GM19023 (cell line): ENCODE measurements around the gene RIPK1.
"Not testable (repeated sequence)": the region's sequence is repeated elsewhere in the genome, so short reads cannot be mapped to it uniquely, and the experiment has no call there.

ENCODE experiments used
- ATAC-seq: cut with Tn5 transposase; IDR thresholded peaks from one replicate; pipeline ENCODE4 v1.9.1; 2021; ENCODE audit warnings: mild to moderate bottlenecking, moderate library complexity; ENCODE audit not compliant: unreplicated experiment

Gene RIPK1

GRCh38 chr6:3068329-3069214 is at the start of gene RIPK1:
Gene RIPK1 (plus strand): TSS chr6:3068494. CDS start chr6:3076824, 8,330 bp downstream.
- ATAC-seq, result peak; percentile 80

DNA sequence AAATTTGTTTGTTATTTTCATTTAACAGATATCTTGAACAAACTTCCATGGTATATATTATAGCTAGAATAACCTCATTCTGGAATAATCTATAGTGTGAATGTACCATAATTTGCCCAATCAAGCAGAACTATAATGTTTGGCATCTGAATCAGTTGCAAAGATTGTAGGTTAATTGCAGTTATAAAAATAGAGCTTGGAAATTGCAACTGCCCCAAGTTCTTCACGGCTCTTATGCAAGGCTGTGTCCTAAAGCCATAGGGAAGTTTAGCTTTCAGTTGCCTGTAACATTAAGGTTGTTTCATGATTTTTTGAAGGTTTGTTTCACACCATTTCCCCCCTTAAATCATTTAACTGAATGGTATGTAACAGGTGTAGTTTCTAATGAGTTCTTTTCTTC is 49.2 kb upstream of the RIPK1 start:
- no peak for ATAC-seq

- no peak for ATAC-seq
Measured at GRCh38 chr6:3019749-3020320, 48.5 kb upstream of the RIPK1 start.

DNA sequence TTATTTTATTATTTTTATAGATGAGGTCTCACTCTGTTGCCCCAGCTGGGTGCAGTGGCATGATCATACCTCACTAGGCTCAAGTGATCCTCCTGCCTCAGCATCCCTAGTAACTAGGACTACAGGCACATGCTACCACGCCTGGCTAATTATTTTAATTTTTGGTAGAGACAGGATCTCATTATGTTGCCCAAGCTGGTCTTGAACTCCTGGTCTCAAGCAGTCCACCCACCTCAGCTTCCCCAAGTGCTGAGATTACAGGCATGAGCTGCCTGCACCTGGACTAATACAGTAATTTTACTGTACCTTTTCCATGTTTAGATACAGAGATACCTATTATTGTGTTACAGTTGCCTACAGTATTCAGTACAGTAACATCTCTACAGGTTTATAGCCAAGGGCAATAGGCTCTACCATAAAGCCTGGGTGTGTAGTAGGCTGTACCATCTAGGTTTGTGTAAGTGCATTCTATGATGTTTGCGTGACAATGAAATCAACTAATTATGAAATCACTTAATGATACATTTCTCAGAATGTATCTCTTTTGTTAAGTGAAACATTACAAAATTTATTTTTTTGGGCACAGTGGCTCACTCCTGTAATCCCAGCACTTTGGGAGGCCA is 47.2 kb upstream of the RIPK1 start:
- not testable (repeated sequence) for ATAC-seq

- ATAC-seq, result no peak
Measured at GRCh38 chr6:3022765-3023662, 45.3 kb upstream of the RIPK1 start.

DNA sequence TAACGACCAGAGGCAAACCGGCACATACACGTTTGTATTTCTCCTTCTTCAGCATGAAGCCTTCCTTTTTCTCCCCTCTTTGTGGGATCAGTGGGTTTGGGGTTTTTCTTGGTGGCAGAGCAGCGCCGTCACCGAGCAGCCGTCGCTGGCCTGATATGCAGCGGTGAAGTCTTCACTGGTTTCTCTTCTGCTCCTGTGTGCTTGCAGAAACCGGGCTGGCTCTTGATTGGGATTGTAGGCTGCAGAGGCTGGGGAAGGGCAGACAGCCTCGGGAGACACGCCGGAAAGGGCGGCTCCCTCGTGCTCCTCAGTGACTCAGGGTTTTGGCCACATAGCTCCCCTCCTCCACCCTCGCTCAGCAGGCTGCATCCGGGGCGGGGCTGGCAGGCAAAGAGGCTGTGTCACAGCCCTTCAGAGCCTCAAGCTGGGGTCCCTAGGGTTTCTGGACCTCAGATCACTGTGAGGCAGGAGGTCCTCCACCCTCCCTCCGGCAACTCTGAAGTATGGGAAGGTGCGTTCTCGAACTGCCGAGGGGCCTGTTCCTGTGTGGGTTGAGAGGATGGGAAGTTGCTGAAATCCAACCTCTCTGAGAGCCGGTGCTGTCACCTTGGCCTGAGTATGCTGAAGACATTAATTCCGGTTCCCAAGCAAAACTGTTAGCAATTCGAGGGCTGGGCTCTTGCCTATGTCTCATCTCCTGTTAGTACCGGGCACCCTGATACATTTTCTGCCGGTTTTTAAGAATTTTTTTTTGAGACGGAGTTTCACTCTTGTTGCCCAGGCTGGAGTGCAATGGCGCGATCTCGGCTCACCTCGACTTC is 44.4 kb upstream of the RIPK1 start:
- peak; percentile 82 for ATAC-seq

DNA sequence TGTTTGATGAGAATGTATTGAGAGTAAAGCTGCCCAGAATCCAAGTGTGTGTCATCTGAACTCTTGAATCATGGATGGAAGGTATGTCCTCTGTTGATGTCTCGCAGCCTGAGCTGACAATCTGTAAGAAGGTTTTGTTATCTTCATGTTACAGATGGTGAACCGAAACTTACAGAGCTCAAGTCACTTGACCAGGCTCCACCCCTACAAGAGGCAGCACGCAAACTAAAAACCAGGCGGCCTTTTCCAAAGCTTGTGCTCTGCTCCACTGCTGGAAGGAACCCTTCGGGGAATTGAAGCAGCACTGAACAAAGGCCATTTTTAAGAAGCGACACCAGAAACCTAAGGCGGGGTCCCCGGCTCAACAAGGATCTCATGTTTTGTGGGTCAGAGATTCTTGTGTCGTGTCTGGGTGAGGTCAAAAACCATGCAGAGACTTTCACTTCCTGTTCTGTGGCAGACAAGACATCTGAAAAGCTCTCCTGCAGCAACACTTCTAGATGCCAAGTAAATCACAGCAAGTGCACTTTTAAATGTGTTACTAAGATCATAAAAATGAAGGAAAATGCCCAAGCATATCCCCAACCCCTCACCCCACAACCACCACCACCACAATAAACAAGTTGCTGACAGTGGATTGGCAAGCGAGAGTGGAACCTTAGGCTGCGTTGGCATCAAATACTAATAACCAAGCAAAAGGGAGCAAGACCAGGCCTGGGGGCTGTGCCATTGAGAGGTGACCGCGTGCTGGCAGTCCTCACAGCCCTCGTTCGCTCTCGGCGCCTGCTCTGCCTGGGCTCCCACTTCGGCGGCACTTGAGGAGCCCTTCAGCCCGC is 41.3 kb upstream of the RIPK1 start:
- no peak for ATAC-seq

DNA sequence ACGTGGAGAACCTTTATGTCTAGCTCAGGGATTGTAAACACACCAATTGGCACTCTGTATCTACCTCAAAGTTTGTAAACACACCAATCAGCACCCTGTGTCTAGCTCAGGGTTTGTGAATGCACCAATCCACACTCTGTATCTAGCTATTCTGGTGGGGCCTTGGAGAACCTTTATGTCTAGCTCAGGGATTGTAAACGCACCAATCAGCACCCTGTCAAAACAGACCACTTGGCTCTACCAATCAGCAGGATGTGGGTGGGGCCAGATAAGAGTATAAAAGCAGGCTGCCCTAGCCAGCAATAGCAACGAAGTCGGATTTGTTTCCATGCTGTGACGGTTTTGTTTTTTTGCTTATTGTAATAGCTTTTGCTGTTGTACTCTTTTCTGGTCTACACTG is 40.1 kb upstream of the RIPK1 start:
- ATAC-seq, result not testable (repeated sequence)

DNA sequence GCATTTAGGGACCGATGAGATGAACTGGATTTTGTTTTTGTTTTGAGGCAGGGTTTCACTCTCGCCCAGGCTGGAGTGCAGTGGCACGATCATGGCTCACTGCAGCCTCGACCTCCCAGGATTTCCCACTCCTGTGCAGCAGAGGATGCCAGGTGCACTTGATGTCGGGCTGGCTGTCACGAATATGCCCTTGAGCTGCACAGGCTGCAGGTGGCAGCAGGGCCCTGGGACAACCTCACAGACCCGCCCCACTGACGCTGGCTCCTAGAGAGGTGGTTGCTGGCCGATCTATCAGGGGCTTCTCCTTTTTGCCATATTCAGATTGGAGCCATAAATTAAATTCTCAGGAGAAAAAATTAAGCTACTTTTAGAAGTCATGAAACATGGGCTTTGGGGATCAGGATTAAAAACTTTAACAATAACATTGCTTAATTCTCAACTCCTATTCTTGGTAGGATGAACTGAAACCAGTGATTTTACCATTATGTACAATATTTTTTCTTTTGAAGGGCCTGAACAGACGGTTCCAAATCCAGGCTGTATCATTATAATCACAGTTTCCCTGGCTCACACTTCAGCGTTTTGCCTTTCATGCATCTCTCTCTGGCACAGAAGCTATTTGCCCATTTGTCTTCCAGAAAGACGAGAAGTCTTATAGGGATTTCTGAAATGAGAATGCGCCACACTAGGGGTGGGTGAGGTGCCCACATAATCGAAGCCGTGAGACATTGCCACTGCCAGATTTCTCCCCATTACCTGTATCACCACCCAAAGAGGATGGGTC is 36.2 kb upstream of the RIPK1 start:
- ATAC-seq, result no peak

DNA sequence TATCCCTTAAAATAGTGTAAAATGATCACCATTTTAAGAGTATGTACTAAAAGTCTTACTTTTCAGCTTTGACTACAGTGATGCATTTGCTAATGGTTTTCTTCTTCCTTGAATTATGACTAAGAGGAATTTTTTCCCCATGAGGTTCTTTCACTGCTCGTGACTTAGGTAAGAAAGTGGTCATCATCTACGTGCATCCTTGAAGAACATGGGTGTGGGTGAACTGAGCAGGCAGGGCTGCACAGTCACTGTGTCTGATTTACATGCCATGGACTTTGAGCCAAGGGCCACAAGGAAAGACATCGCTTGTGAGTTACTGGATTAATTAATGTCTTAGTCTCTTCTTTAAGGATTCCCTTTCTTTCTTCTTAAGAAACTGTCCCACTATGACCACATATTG is 35.3 kb upstream of the RIPK1 start:
- no peak for ATAC-seq

GRCh38 chr6:3033652-3034051 is 34.6 kb upstream of the RIPK1 start:
- ATAC-seq, result no peak

DNA sequence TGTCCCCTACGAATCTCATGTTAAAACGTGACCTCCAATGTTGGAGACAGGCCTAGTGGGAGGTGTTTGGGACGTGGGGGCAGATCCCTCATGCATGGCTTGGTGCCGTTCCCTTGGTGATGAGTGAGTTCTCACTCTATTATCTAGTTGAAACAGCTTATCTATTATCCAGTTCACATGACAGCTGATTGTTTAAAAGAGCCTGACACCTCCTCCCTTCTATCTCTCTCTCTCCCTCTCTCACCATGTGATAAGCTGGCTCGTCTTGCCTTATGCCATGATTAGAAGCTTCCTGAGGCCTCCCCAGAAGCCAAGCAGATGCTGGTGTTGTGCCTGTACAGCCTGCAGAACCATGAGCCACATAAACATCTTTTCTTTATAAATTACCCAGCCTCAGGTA is 32.9 kb upstream of the RIPK1 start:
- ATAC-seq, result no peak

DNA sequence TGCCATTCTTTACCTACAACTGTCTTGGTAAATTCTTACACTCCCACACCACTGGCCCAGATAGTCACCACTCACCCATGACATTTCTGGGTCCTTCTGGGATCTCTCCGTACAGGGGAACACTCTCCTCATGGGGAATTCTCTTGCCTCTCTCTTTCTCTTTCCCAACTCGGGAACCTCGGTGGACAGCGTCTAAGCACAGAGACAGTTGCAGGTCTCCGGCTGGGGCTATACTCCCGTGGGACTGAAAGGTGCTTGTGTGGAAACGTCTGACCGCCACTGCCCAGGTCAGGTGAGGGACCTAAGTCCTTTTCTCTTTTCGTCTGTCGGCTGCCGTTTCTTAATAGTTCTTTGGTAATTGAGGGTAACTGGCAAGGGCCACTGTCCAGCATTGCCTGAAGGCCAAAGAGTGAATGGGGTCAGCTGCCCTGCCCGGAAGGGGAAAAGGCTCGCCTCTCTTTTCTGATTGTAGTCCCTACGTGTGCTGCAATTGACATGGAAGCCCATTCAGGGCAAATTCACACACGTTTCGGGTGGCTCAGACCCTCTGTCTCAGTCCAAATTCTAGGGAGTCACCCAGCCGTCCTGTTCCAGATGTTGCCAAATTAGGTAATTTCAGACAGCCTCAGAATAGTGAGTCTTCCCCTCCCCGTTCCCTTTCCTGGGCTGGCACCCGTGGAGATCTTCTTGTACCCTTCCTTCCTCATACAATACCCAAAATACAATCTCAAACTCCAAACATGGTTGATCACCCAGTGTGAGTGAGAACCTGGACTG is 31.2 kb upstream of the RIPK1 start:
- no peak for ATAC-seq

DNA sequence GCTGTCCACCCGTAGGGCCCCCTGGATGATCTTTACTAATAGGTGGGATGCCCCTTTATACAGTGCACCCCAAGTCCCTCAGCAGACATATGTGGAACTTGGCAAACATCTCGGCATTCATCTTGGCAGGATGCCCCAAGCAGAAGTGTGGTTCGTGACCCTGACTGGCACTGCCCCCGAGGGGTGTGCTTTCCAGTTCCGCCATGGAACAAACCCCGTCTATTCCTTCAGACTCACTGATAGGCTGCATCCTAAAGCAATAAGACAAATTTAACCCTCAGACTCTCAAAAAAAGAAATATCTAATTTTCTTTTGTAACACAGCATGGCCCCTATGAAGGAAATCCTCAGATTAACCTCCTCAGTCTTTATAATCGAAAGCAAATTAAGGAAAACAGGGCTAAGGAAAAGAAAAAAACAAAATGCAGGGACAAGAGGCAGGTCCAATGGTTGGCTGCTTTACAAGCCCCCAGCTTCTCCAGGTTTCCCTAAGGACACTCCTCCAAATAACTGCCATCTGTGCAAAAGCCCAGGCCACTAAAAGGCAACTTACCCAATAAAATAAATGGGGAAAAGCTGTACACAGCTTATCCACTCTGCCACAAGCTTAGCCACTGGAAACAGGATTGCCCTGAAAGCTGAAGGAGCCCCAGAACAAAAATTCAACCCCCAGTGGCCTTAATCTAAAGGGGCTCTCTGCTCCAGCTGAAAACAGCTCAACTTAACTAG is 30.5 kb upstream of the RIPK1 start:
- no peak for ATAC-seq

GRCh38 chr6:3039384-3039783 is 28.9 kb upstream of the RIPK1 start:
- ATAC-seq, result no peak

- no peak for ATAC-seq
Measured at GRCh38 chr6:3041147-3041546, 27.1 kb upstream of the RIPK1 start.

- no peak for ATAC-seq
Measured at GRCh38 chr6:3041606-3042005, 26.7 kb upstream of the RIPK1 start.
